Stimulated activated naive B cell treated with anti-CD40 and anti-IgM and Interleukin-4, amounts not matched to agents 10 μg/mL and 1 μg/mL and 100 μg/mL, for 72 hours (primary cell): ENCODE results near the gene LDLRAD2.

Experiments
- ATAC-seq, 2 donors: fragments of 150-1000 bp; cut with Tn5 transposase; replicated peaks; 2 replicates each; pipeline ENCODE4 v1.10.0; 2021; ENCODE audit warnings: moderate library complexity in 1 of 2
- DNase-seq: peaks from one replicate; pipeline ENCODE4 v3.0.0; 2021
- H3K27ac Mint-ChIP-seq: one replicate; pipeline ENCODE4 v1.8.0; 2022; ENCODE audit warnings: mild to moderate bottlenecking, mixed read lengths
- H3K27me3 Mint-ChIP-seq, 2 donors: one replicate each; pipeline ENCODE4 v1.8.0; 2022; ENCODE audit warnings: mixed read lengths in 2 of 2
- H3K36me3 Mint-ChIP-seq, 2 donors: one replicate each; pipeline ENCODE4 v1.8.0; 2022; ENCODE audit warnings: mixed read lengths in 2 of 2, mild to moderate bottlenecking in 1 of 2
- H3K4me1 Mint-ChIP-seq, 2 donors: one replicate each; pipeline ENCODE4 v1.8.0; 2022; ENCODE audit warnings: mixed read lengths in 2 of 2, mild to moderate bottlenecking in 1 of 2
- H3K4me3 Mint-ChIP-seq, 2 donors: one replicate each; pipeline ENCODE4 v1.8.0; 2022; ENCODE audit warnings: mild to moderate bottlenecking in 2 of 2, mixed read lengths in 2 of 2, moderate library complexity in 1 of 2
- H3K9me3 Mint-ChIP-seq, 2 donors: one replicate each; pipeline ENCODE4 v1.8.0; 2022; ENCODE audit warnings: mixed read lengths in 2 of 2, mild to moderate bottlenecking in 1 of 2

Gene LDLRAD2

GRCh38 chr1:21873761-21874160 lies 61.7 kb downstream of the LDLRAD2 start:
- no peak for ATAC-seq
- Mint-ChIP-seq H3K9me3 (no peaks in the 10 kb centered on the region), H3K27me3 (peaks cover 0 to 6% of the 10 kb centered on the region in 2 donors), H3K4me3 (no peak overlapping the region), H3K27ac (no peak overlapping the region), H3K4me1 (peaks cover 1 to 8% of the 10 kb centered on the region in 2 donors), H3K36me3 (no peaks in the 10 kb centered on the region)
- no peak for DNase-seq

GRCh38 chr1:21874328-21874727 lies 62.3 kb downstream of the LDLRAD2 start:
- H3K4me3 Mint-ChIP-seq, result no peak overlapping the region
- ATAC-seq (no peak), DNase-seq (no peak)
- H3K27ac Mint-ChIP-seq, result no peak overlapping the region
- H3K36me3 Mint-ChIP-seq, result no peaks in the 10 kb centered on the region
- peaks cover 0 to 8% of the 10 kb centered on the region in 2 donors for H3K4me1 Mint-ChIP-seq
- H3K9me3 Mint-ChIP-seq, result no peaks in the 10 kb centered on the region
- peaks cover 0 to 6% of the 10 kb centered on the region in 2 donors for H3K27me3 Mint-ChIP-seq
